Right atrium auricular region (tissue), 2 donors: ENCODE measurements around the gene RPLP2. TPM values are rescaled to one million over a fixed set of nuclear protein-coding genes. Genes with fewer than 3 reads are reported as not detected.

Experiments
- DNase-seq: peaks from one replicate; pipeline ENCODE4 v3.0.0-alpha.2; 2019; ENCODE audit warnings: low spot score
- H3K27ac ChIP-seq, 2 donors: fragments of 200-600 bp; sonication (generic); 1 replicate in 1 of 2; 2 replicates in 1 of 2; pipeline ENCODE4 v1.5.1; 2016 to 2019
- H3K27me3 ChIP-seq, 2 donors: fragments of 200-600 bp; sonication (generic); one replicate each; pipeline versions ENCODE4 v1.5.1 to v1.6.0; 2017 to 2019
- H3K36me3 ChIP-seq: fragments of 200-600 bp; sonication (generic); one replicate; pipeline ENCODE4 v1.5.1; 2016
- H3K4me1 ChIP-seq, 2 donors: fragments of 200-600 bp; sonication (generic); one replicate each; pipeline versions ENCODE4 v1.5.1 to v1.6.0; 2017 to 2019
- H3K4me3 ChIP-seq, 2 donors: fragments of 200-600 bp; sonication (generic); 1 replicate in 1 of 2; 2 replicates in 1 of 2; pipeline ENCODE4 v1.5.1; 2017 to 2019; ENCODE audit warnings: mild to moderate bottlenecking in 1 of 2, moderate library complexity in 1 of 2
- H3K9me3 ChIP-seq, 2 donors: fragments of 200-600 bp; sonication (generic); one replicate each; pipeline ENCODE4 v1.5.1; 2019
- total RNA-seq, 2 donors: library from RNA; depleted of rRNA; stranded (reverse); fragments of >200 nt; gene quantifications; one replicate each; pipeline ENCODE4 v1.1.0, GENCODE V29; 2016
- TF ChIP-seq, protein P1 (sequence below), 2 donors: fragments of 200-600 bp; sonication (generic); IDR thresholded peaks; one replicate each; pipeline ENCODE4 v1.5.1; 2019; ENCODE audit warnings: antibody characterized with exemption in 2 of 2

The RPLP2 gene
- total RNA-seq, 2 donors from 2014 or later, result 145 to 384 TPM

DNA sequence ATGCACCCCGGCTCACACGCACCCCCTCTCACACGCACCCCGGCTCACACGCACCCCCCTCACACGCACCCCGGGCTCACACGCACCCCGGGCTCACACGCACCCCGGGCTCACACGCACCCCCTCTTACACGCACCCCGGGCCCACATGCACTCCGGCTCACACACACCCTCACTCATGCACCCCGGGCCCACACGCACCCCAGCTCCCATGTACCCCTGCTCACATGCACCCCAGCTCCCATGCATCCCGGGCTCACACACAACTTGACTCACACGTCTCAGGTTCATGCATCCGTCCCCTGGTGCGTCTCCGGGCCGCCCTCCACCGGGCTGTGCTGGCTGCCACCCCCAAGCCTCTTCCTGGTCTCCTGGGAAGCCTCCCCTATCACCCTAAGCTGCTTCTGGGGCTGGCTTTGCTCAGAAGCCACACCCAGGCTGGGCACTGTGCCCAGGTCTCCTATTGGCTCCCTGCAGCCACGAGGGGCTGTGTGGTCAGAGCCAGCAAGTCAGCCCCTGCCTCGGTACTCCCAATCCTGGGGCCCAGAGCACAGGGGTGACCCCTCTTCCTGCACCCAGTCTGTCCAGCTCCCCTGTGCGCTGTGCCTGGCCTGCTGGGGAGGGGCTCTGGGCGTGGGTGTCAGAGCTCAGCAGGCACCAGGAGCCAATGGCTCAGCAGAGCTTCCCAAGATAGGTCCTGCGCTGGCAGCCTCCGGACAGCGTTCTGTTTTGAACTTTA lies 49.8 kb downstream of the RPLP2 start:
- H3K36me3 ChIP-seq, result peaks cover 9% of the 10 kb centered on the region
- H3K4me3 ChIP-seq, result peak overlapping the region in 1 of 2 donors; percentile 2
- peak; percentile 83 for DNase-seq
- H3K27me3 ChIP-seq, result no peaks in the 10 kb centered on the region
- peaks cover 0 to 55% of the 10 kb centered on the region in 2 donors for H3K4me1 ChIP-seq
- no peaks in the 10 kb centered on the region for H3K9me3 ChIP-seq
- TF ChIP-seq, protein P1, sequence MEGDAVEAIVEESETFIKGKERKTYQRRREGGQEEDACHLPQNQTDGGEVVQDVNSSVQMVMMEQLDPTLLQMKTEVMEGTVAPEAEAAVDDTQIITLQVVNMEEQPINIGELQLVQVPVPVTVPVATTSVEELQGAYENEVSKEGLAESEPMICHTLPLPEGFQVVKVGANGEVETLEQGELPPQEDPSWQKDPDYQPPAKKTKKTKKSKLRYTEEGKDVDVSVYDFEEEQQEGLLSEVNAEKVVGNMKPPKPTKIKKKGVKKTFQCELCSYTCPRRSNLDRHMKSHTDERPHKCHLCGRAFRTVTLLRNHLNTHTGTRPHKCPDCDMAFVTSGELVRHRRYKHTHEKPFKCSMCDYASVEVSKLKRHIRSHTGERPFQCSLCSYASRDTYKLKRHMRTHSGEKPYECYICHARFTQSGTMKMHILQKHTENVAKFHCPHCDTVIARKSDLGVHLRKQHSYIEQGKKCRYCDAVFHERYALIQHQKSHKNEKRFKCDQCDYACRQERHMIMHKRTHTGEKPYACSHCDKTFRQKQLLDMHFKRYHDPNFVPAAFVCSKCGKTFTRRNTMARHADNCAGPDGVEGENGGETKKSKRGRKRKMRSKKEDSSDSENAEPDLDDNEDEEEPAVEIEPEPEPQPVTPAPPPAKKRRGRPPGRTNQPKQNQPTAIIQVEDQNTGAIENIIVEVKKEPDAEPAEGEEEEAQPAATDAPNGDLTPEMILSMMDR (IDR thresholded peaks at IDR 0.05), result no peak
- H3K27ac ChIP-seq, result peak overlapping the region; percentile 32 to 54

DNA sequence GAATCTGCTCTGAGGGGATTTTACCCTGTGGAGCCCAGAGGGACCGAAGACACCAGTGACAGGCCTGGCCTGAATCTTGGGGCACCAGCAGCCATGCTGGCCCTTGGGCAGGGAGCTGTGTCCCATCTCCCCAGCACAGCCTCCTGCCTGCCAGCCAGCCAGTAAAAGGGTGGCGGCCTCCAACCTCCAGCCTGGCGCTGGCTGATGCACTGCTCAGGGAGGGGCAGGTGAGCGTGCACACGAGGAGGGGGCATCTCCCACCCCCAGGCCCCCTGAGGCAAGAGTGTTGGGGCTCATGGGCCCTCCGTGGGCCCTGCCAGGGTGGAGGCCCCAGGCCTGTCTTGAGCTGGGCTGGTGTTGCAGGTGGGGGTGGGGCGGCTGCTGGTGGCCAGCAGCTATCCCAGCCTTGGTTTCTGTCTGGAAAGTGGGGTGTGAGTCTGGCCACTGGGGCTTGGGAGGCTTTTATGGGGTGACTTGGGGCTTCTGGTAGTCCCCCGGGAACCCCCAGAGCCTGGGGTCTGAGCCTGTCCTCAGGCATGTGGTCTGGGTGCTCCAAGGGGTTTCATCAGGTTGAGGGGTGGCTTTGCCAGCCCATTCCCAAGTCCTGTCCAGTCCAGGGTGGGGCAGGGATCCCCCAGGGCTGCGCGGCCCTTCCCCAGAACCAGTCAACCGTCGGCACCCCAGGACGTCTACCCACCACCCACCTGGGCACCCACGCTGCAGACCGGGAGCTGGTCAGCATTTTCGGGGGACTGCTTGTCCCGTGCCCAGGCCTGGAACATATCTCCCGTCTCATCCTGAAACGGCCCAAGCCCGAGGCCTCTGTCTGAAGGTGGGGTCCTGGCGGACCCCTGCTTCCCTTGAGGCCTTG lies 50.7 kb downstream of the RPLP2 start:
- no peaks in the 10 kb centered on the region for H3K27me3 ChIP-seq
- TF ChIP-seq, protein P1 (IDR thresholded peaks at IDR 0.05), result no peak
- no peak for DNase-seq
- H3K4me1 ChIP-seq, result peaks cover 0 to 55% of the 10 kb centered on the region in 2 donors
- H3K27ac ChIP-seq, result peak overlapping the region; percentile 32 to 54
- no peaks in the 10 kb centered on the region for H3K9me3 ChIP-seq
- peaks cover 19% of the 10 kb centered on the region for H3K36me3 ChIP-seq
- H3K4me3 ChIP-seq, result peak overlapping the region in 1 of 2 donors; percentile 2

DNA sequence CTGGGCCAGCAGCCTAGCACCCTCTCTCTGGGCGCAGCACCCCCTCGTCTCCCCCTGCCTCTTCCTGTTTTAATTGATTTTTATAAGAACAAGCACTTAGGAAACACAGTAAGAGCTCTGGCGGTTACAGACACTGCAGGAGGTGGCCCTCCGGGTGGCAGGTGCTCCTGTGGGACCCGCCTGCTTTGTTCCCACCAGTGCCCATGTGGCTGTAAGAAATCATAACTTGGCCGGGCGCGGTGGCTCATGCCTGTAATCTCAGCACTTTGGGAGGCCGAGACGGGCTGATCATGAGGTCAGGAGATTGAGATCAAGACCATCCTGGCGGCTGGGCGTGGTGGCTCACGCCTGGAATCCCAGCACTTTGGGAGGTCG lies 51.3 kb downstream of the RPLP2 start:
- peak overlapping the region in 1 of 2 donors; percentile 54 for H3K27ac ChIP-seq
- DNase-seq, result no peak
- TF ChIP-seq, protein P1 (IDR thresholded peaks at IDR 0.05), result no peak
- H3K27me3 ChIP-seq, result no peaks in the 10 kb centered on the region
- peaks cover 0 to 49% of the 10 kb centered on the region in 2 donors for H3K4me1 ChIP-seq
- H3K4me3 ChIP-seq, result no peak overlapping the region
- H3K36me3 ChIP-seq, result peaks cover 25% of the 10 kb centered on the region
- no peaks in the 10 kb centered on the region for H3K9me3 ChIP-seq

DNA sequence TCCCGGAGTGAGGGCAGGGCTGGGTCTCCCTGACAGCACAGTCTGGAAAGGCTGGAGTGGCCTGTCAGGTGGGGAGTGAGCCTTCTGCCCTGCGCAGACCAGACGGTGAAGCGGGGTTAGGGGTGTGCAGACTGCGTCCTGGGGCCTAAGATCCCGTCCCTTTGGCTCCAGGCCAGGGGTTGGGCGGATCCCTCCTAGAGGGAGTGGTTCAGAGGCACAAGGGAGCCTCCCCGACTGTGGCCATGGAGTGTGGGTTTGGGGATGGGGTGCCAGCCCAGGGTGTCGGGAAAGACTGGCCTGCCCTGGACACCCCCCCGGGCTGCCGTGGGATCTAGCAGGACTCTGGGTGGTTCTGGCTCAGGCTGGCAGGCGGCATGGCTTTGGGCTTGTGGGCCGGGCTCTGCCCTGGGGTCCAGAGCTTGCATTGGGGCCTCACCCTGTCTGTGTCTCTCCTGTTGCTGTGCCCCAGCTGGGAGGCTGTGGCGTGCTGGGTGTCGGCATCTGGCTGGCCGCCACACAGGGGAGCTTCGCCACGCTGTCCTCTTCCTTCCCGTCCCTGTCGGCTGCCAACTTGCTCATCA lies 52.4 kb downstream of the RPLP2 start:
- H3K4me3 ChIP-seq, result no peak overlapping the region
- H3K4me1 ChIP-seq, result peaks cover 0 to 39% of the 10 kb centered on the region in 2 donors
- H3K36me3 ChIP-seq, result peaks cover 35% of the 10 kb centered on the region
- TF ChIP-seq, protein P1 (IDR thresholded peaks at IDR 0.05), result no peak
- DNase-seq, result no peak
- H3K27ac ChIP-seq, result peak overlapping the region in 1 of 2 donors; percentile 26
- H3K27me3 ChIP-seq, result no peaks in the 10 kb centered on the region
- H3K9me3 ChIP-seq, result no peaks in the 10 kb centered on the region

Other genes with a start within 250 kb of the RPLP2 start
- under 1 TPM; 0.33 to 0.86 TPM for gene LMNTD2, start 249.2 kb upstream of the RPLP2 start, total RNA-seq
- gene RASSF7, start 249.0 kb upstream of the RPLP2 start, total RNA-seq, result 10 to 100 TPM in 1 of 2 donors, 1 to 10 TPM in 1; 8.5 to 13.0 TPM
- 10 to 100 TPM; 12.4 to 14.2 TPM for gene PHRF1, start 233.5 kb upstream of the RPLP2 start, total RNA-seq
- gene IRF7, start 194.0 kb upstream of the RPLP2 start, total RNA-seq, result 10 to 100 TPM in 1 of 2 donors, 1 to 10 TPM in 1; 9.6 to 14.9 TPM
- gene CDHR5, start 185.0 kb upstream of the RPLP2 start, total RNA-seq, result not detected
- not detected for gene SCT, start 182.8 kb upstream of the RPLP2 start, total RNA-seq
- not detected for gene DRD4, start 172.7 kb upstream of the RPLP2 start, total RNA-seq
- gene DEAF1, start 114.7 kb upstream of the RPLP2 start, total RNA-seq, result 10 to 100 TPM; 15.5 to 26.6 TPM
- gene TMEM80, start 114.2 kb upstream of the RPLP2 start, total RNA-seq, result 10 to 100 TPM; 12.5 to 20.7 TPM
- 1 to 10 TPM; 4.7 to 7.5 TPM for gene EPS8L2, start 103.7 kb upstream of the RPLP2 start, total RNA-seq
- gene TALDO1, start 62.5 kb upstream of the RPLP2 start, total RNA-seq, result 100 to 1,000 TPM in 1 of 2 donors, 10 to 100 TPM in 1; 90.3 to 111 TPM
- 10 to 100 TPM; 13.3 to 29.8 TPM for gene GATD1, start 32.5 kb upstream of the RPLP2 start, total RNA-seq
- 1 to 10 TPM in 1 of 2 donors, not detected in 1; 1.1 TPM for gene CEND1, start 19.9 kb upstream of the RPLP2 start, total RNA-seq
- gene SLC25A22, start 11.7 kb upstream of the RPLP2 start, total RNA-seq, result 1 to 10 TPM; 2.7 to 5.6 TPM
- 10 to 100 TPM in 1 of 2 donors, 1 to 10 TPM in 1; 6.0 to 12.1 TPM for gene PIDD1, start 4.7 kb upstream of the RPLP2 start, total RNA-seq
- 100 to 1,000 TPM in 1 of 2 donors, 10 to 100 TPM in 1; 94.4 to 123 TPM for gene PNPLA2, start 8.9 kb downstream of the RPLP2 start, total RNA-seq
- gene CRACR2B, start 18.0 kb downstream of the RPLP2 start, total RNA-seq, result 10 to 100 TPM; 15.6 to 29.7 TPM
- gene CD151, start 23.0 kb downstream of the RPLP2 start, total RNA-seq, result 100 to 1,000 TPM; 322 to 710 TPM
- 100 to 1,000 TPM in 1 of 2 donors, 10 to 100 TPM in 1; 54.5 to 132 TPM for gene POLR2L, start 32.6 kb downstream of the RPLP2 start, total RNA-seq
- 10 to 100 TPM; 37.2 to 81.0 TPM for gene TSPAN4, start 32.9 kb downstream of the RPLP2 start, total RNA-seq
- gene CHID1, start 100.8 kb downstream of the RPLP2 start, total RNA-seq, result 10 to 100 TPM; 46.9 to 78.7 TPM
- gene AP2A2, start 115.9 kb downstream of the RPLP2 start, total RNA-seq, result 10 to 100 TPM; 28.8 to 41.7 TPM
- gene MUC6, start 226.8 kb downstream of the RPLP2 start, total RNA-seq, result not detected